ENCODE measurements around the gene TTYH3.

The TTYH3 gene

DNA sequence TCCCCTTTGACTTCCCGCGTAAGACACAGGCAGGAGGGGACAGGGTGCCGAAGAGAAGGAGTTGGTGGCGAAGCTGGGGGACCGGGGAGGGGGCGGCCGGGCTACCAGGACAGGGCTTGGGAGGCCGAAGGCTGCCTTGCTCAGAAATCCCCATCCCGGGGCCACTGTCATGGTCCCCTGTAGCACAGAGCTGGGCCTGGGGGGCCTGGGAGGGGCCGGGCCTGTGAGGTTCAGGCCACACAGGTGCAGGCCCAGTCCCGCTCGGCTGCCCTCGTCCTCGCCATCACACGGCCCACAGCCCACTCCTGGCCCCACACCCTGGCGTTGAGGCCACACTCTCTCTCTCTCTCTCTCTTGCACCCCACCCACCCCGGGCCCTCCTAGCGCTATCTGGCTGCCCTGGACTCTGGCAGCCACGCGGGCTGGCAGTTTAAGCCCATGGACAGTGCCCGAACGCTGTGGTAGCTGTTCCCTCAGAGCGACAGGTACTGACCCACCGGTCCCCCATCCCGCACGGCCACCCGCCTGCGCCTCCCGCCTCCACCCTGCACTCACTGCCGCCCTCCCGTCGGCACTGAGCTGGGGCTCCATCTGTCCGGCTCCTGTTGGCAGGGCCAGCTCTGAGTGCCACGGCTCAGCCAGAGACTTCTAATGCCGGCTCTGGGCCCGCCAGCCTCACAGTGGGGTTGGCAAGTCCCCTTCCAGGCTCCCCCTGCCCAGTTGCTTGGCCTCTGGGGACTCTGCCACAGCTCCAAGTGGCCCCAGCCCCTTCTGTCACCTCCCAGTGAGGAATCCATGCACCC is 28.0 kb downstream of the TTYH3 start:
- DNase-seq: no peak

DNA sequence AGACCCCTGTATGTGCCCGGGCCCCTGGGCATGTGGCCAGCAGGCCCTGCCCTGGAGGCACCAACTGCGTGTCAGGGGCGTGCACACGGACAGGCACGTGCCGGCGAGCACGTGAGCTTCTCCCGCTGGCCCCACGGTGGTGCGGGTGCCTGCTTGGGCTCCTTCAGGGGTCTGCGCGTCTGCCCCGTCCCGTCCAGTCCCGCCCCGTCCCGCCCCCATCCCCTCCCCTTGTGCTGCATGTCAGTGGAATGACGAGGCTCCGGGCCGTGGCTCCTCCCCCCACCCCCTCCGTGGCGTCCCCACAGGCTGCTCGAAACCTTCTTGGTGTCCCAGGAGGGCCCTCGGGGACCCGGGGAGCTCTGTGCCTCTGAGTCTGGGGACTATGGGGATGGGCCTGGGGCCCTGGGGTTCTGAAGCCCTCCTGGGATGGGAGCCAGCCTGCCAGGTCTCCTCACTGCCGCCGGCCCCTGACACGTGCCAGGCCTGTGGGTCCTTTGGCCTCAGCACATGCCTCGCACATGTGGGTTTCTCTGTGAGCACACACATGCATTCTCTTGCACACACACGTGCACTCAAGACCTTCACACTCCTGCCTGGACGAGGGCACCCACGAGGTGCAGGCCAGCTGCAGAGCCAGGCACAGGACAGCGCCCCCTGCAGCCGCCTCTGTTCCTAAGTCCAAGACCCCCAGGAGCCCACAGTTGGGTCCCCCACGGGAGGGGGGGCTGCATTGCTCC is 28.7 kb downstream of the TTYH3 start:
- DNase-seq: no peak
- no peak for TF ChIP-seq GATA1 (IDR thresholded peaks at IDR 0.05; ENCODE audit: low read depth, low read length)
- no peak for TF ChIP-seq POLR2A (IDR thresholded peaks at IDR 0.05; ENCODE audit: low read length)

More for the DNA sequence above, 28.0 kb downstream of the TTYH3 start:
- no peak for TF ChIP-seq POLR2A (IDR thresholded peaks at IDR 0.05; ENCODE audit: low read length)
- no peak for TF ChIP-seq GATA1 (IDR thresholded peaks at IDR 0.05; ENCODE audit: low read depth, low read length)

DNA sequence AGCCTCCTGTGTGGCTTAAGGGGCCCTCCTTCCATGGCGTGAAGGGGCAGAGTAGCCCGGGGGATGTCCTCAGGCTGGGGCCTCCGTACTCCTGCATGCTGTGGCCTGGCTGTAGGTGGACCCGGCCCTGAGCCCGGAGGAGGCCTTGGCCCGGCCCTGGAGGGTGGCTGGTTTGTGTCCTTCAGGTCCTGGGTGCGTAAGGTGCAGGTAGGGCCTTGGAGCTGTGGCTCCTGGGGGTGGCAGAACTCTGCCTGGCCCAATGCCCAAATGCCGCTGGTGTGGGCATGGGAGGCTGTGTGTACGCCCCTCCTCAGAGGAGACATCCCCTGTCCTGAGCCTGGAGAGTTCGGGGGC is 29.3 kb downstream of the TTYH3 start:
- DNase-seq: no peak

DNA sequence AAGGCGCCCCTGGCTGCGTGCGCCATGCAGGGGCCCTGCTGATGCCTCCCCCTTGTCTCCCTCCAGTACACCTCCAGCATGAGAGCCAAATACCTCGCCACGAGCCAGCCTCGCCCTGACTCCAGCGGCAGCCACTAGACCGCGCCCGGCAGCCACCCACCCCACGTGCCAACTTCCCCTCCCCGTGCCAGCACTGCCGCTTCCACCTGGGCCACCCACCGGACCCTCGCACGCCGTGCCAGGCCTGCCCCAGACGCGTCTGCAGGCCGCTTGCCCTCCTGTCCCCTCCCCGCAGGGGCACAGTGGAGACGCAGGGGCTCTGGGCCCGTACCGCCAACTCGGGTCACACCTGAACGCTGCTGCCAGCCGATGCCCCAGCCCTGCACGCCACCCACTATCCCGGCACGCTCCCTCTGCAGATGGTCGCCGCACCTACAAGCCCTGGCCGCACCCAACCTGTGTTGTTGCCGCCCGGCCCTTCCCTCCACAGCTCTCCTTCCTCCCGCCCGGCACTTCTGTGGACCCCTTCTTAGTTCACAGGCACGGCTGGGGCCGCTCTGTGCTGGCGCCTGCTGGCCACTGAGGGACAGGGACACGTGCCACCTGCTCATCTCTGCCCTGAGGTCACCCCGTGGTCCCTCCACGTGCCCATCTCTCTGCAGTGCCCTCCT is 30.0 kb downstream of the TTYH3 start:
- DNase-seq: no peak
- TF ChIP-seq GATA1 (IDR thresholded peaks at IDR 0.05; ENCODE audit: low read depth, low read length): no peak

More for the DNA sequence above, 29.3 kb downstream of the TTYH3 start:
- TF ChIP-seq POLR2A (IDR thresholded peaks at IDR 0.05; ENCODE audit: low read length) (no peak), GATA1 (IDR thresholded peaks at IDR 0.05; ENCODE audit: low read depth, low read length) (no peak)

DNA sequence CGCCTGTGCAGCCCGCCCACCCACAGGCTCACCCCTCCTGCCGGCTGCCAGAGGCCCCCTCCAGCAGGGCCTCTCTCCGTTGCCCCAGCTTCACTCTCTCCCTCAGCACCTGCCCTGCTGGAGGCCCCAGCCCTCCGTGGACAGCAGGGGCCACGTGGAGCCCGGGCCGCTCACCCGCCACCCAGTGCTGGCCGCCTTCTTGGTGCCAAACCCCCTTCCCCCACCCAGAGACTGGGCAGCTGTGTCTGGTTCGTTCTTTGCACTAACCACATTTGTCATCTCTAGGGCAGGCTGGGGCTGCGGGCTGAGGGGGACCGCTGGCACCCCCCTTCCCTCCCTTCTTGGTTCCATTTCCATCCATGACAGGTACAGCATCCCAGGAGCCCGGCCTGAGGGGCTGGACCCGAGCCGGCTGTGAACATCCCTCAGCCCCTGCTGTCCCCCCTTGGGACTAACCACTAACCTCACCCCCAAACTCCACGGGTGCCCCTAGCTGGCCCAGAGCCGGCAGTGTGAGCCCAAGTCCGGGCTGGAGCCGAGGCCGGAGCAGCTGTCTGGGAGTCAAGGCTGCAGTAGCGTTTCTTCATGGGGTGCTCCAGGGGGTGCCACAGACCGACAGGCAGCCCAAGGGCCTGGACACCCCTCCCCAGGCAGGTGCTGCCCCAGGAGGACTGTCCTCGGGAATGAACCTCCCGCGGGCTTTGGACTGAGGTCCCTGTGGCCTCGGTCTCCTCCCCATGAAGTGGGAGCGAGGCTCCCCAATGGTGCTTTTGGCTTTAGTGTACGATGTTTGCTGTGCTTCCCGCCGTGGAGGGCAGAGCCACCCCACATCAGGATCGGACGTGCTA is 30.7 kb downstream of the TTYH3 start:
- no peak for TF ChIP-seq GATA1 (IDR thresholded peaks at IDR 0.05; ENCODE audit: low read depth, low read length)
- TF ChIP-seq POLR2A (IDR thresholded peaks at IDR 0.05; ENCODE audit: low read length): no peak
- DNase-seq: no peak

DNA sequence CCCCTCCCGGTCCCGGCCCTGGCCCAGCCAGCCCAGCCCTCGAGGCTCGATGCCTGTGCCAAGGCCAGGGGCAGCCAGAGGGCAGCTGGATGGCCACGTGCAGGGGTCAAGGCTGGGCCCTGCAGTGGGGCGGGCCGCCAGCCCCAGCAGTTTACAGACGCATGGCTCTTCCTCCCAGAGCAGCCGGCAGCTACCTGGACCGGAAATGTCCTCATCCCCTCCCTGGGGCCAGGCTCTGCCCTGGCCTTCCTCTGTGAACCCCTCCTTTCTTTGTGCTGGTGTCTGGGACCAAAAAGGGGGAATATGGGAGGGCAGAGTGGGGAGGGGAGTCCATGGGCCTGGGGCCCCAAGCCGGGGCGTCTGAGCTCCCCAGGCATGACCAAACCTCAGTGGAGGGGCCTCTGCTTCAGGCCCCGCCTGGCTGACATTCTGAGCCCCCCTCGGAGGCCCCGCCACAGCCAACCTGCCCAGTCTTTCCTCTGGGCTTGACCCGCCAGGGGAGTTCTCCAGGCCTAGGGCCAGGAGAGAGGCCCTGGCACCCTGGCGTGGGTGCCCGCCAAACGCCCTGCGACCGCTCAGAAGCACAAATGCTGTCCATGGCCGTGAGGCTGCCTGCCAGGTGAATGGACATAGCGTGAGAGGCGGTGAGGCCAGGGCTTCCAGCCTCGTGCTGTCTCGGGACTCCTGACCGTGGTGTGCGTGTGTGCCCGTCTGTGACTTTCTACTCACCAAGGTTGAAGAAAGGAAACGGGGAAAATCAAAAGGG is 31.5 kb downstream of the TTYH3 start:
- no peak for DNase-seq
- TF ChIP-seq GATA1 (IDR thresholded peaks at IDR 0.05; ENCODE audit: low read depth, low read length) (no peak), POLR2A (IDR thresholded peaks at IDR 0.05; ENCODE audit: low read length) (no peak)

DNA sequence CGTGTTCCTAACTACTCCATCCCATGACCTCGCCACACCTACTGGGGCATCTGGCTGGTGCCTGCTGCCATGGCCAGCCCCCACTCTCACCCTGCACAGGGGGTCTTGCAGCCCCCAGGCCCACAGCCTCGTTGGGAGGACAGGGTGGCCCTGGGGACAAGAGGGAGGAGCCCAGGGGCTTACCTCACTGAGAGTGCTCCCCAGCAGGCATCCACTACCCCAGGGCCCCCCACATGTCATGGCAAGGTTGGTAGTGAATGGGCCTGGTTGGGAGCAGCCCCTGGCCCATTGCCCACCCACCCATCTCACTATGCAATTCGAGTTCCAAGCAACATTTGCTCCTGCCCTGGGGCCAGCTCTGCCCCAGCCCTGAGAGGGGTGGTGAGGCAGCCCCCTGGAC is 32.2 kb downstream of the TTYH3 start:
- TF ChIP-seq GATA1 (IDR thresholded peaks at IDR 0.05; ENCODE audit: low read depth, low read length): no peak
- TF ChIP-seq POLR2A (IDR thresholded peaks at IDR 0.05; ENCODE audit: low read length): no peak
- no peak for DNase-seq

DNA sequence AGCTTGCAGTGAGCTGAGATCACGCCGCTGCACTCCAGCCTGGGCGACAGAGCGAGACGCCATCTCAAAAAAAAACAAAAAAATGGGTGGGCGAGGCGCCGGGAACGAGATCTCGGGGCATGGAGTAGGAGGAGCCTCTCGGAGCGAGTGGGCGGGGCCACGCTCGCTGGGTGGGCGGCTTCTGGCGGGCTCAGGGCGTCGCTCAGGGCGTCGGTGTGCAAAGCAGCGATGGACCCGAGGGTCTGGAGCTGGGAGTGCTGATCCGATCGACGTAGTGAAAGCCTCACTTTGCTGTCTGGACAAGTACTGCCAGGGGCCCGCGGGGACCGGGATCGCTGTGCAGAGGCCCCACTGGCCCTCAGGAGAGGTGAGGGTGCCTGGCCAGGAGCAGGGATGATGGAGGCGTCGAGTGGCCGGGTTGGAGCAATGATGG is 33.6 kb downstream of the TTYH3 start:
- no peak for DNase-seq
- TF ChIP-seq GATA1 (IDR thresholded peaks at IDR 0.05; ENCODE audit: low read depth, low read length) (no peak), POLR2A (IDR thresholded peaks at IDR 0.05; ENCODE audit: low read length) (no peak)

DNA sequence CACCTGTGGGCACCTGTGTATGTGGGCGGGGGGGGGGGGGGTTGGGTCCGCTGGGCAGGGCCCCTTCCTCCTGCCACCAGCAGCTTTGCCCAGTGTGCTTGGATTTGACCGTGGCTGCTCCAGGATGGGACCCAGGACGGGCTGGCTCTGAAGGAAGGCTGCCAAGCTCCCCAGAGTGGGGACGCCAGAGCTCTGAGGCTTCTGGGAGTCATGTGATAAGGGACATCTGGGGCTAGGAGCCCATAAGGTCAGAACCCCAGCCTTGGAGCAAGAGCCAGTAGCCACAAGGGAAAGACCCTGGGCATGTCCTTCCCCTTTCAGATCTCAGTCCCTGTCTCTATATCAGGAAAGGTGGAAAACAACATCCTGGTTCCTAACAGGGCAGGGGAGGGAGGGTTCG is 34.4 kb downstream of the TTYH3 start:
- DNase-seq: no peak
- TF ChIP-seq POLR2A (IDR thresholded peaks at IDR 0.05; ENCODE audit: low read length) (no peak), GATA1 (IDR thresholded peaks at IDR 0.05; ENCODE audit: low read depth, low read length) (no peak)

DNA sequence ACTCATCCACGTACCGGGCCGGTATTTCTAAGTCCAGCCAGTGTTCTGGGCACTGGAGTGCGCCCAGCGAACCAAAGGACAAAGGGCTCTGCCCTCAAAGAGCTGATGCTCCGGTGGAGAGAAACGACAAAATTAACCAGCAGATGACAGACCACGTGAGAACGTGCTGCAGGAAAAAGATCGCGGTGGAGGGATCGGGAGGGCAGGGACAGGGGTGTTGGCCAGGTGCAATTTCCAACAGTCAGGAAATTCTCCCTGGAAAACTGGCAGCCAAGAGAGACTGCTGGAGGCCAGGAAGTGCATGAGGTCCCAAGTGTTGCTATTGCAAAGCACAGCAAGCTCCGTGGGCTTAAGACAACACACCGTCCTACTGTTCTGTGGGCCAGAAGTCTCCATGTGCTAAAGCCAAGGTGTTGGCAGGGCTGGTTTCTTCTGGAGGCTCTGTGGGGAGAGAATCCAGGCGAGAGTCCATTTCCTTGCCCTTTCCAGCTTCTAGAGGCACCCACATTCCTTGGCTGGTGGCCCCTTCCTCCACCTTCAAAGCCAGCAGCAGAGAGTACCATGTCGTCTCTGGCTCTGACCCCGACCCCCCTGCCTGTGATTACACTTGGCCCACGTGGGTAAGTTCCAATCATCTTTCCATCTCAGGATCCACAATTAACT is 34.9 kb downstream of the TTYH3 start:
- TF ChIP-seq POLR2A (IDR thresholded peaks at IDR 0.05; ENCODE audit: low read length) (no peak), GATA1 (IDR thresholded peaks at IDR 0.05; ENCODE audit: low read depth, low read length) (no peak)
- DNase-seq: no peak

DNA sequence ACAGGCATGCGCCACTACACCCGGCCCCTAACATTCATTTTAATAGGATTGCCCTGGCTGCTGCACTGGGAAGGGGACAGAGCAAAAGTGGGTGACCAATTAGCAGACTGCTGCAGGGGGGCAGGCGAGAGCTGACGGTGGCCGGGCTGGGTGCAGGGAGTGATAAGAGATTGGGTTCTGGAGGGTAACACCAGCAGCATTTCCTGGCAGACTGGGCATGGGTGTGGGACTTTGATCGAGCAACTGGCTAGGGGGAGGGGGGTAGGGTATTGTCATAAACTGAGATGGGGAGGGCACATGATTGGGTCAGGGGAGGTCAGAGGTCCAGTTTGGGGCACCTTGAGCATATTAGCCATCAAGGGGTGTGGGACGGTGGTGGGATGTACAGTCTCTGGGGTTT is 36.1 kb downstream of the TTYH3 start:
- TF ChIP-seq POLR2A (IDR thresholded peaks at IDR 0.05; ENCODE audit: low read length) (no peak), GATA1 (IDR thresholded peaks at IDR 0.05; ENCODE audit: low read depth, low read length) (no peak)
- no peak for DNase-seq

DNA sequence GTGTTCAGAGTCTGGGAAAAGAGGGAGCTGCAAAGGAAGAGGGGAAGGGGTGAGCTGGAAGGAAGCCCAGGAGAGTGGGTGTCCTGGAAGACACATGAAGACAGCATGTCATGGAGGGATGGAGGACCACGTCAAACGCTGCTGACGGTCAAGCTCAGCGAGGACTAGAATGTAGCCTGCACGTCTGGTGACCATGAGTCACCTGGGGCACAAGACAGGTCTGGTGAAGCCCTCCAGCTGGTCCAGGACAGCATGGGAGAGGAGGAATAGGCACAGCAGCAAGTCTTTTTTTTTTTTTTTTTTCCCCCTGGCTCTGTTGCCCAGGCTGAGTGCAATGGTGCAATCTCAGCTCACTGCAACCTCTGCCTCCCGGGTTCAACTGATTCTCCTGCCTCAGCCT is 36.6 kb downstream of the TTYH3 start:
- TF ChIP-seq GATA1 (IDR thresholded peaks at IDR 0.05; ENCODE audit: low read depth, low read length) (no peak), POLR2A (IDR thresholded peaks at IDR 0.05; ENCODE audit: low read length) (no peak)
- DNase-seq: no peak

Data from erythroblast (primary cell).